ENCODE data around the gene LONRF3. TPM values are rescaled to one million over a fixed set of nuclear protein-coding genes. Genes with fewer than 3 reads are reported as not detected.
"Not testable (repeated sequence)": the region's sequence is repeated elsewhere in the genome, so short reads cannot be mapped to it uniquely, and the experiment has no call there.

LONRF3 gene
- total and polyA plus RNA-seq, 2 of the 13 experiments (the other 11 are each of a cell fraction or from before 2014, with no cell fraction given): 4.8 to 11.6 TPM

DNA sequence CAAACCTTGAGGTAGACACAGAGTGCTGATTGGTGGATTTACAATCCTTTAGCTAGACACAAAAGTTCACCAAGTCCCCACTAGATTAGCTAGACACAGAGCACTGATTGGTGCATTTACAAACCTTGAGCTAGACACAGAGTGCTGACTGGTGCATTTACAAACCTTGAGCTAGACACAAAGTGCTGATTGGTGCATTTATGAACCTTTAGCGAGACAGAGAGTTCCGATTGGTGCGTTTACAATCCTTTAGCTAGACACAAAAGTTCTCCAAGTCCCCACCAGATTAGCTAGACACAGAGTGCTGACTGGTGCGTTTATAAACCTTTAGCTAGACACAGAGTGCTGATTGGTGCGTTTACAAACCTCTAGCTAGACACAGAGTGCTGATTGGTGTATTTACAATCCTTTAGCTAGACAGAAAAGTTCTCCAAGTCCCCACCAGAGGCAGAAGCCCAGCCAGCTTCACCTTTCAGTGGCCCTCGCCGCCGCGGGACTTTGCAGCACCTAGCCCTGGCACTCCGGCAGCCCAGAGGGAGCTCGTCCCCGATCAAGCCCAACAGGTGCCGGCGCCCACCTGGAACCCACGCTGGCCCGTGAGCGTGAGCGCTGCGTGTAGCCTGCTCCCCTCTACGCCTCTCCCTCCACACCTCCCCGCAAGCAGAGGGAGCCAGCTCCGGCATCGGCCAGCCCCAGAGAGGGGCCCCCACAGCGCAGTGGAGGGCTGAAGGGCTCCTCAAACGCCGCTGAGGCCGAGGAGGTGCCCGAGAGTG is 53.7 kb downstream of the LONRF3 start:
- H3K27me3 ChIP-seq (ENCODE audit: control insufficient read depth in 1 of 2, insufficient read depth in 2 of 2, low read length in 2 of 2); H3K27ac ChIP-seq (ENCODE audit: extremely low read length, insufficient read depth, low read length); DNase-seq (ENCODE audit: low spot score); H2AFZ ChIP-seq (ENCODE audit: low read length); H3K79me2 ChIP-seq (ENCODE audit: insufficient read depth, low read length); H3K4me1 ChIP-seq (ENCODE audit: insufficient read depth, low read length); CTCF ChIA-PET (ENCODE audit: low intra/inter-chr PET ratio, low total read pairs); BruUV-seq (replicated peaks); H4K20me1 ChIP-seq (ENCODE audit: insufficient read depth, low read length); H3K4me2 ChIP-seq (ENCODE audit: low read depth, low read length); FAIRE-seq; H3K9me3 ChIP-seq (ENCODE audit: low read length); ATAC-seq; intact Hi-C loops (cut with micrococcal nuclease; ENCODE audit: unreplicated experiment); H3K9ac ChIP-seq (ENCODE audit: insufficient read depth, low read depth, low read length); H3K36me3 ChIP-seq (replicated peaks in 1 of 2; ENCODE audit: control insufficient read depth in 1 of 2, insufficient read depth in 2 of 2, low read length in 2 of 2); in situ Hi-C loops (cut with HindIII; ENCODE audit: extremely low pct_ligation_motif_present, low pct_unique_long_range_greater_than_20kb); POLR2A ChIA-PET; H3K4me3 ChIP-seq (replicated peaks in 1 of 3; ENCODE audit: insufficient read depth in 1 of 3, low read depth in 2 of 3, low read length in 3 of 3): not testable (repeated sequence)
- 60% methylated on average over 3 of the region's 28 CpGs for WGBS (ENCODE audit: low lambda C conversion rate)
- TF ChIP-seq MAFK (conservative IDR thresholded peaks at IDR 0.05 in 1 of 2, IDR thresholded peaks at IDR 0.05 in 1 of 2; ENCODE audit: low read length in 2 of 2) (peak in 1 of 2 experiments; percentile 50; a peak in 2 of 4 replicates), MAFF (IDR thresholded peaks at IDR 0.05; ENCODE audit: low read depth, low read length) (peak; percentile 26; the same call in 1 of the 2 replicates)

DNA sequence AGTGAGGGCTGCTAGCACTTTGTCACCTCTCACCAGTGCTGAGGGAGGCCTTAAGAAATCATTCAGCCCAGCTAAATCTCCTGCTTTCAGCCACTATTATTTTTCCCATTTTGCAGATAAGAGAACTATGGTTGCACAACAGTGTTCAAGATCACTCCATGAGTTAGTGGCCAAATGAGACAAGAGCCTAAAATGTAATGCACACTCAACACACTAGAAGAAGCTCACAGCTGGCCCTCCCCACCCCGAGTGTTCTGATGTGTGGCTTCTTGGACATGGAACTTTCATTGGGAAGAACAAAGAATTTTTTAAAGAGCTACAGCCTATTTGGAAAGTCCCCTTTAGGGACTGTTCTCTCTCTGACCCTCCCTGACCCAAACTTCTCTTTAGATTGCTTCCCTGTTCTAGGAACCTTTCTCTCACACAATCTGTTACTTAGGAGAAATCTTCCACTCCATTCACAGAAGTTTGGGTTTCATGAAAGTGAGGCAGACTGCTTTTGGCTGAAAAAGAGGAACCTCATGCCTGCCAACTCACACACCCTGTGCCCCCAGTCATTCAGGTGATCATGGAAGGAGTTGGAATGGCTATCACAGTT is 54.4 kb downstream of the LONRF3 start:
- DNase-seq (ENCODE audit: low spot score) (no peak), ATAC-seq (no peak), FAIRE-seq (no peak)
- 0% methylated on average over 1 of the region's 1 CpG for WGBS (ENCODE audit: low lambda C conversion rate)
- in situ Hi-C loops (cut with HindIII; ENCODE audit: extremely low pct_ligation_motif_present, low pct_unique_long_range_greater_than_20kb): no loop called here
- POLR2A ChIA-PET: no interaction called here
- no peaks in the 10 kb centered on the region for H3K4me1 ChIP-seq (ENCODE audit: insufficient read depth, low read length)
- H3K9ac ChIP-seq (ENCODE audit: insufficient read depth, low read depth, low read length): no peak overlapping the region
- H3K27me3 ChIP-seq (ENCODE audit: control insufficient read depth in 1 of 2, insufficient read depth in 2 of 2, low read length in 2 of 2): no peaks in the 10 kb centered on the region
- H3K4me3 ChIP-seq (replicated peaks in 1 of 3; ENCODE audit: insufficient read depth in 1 of 3, low read depth in 2 of 3, low read length in 3 of 3): no peak overlapping the region
- no peaks in the 10 kb centered on the region for H3K36me3 ChIP-seq (replicated peaks in 1 of 2; ENCODE audit: control insufficient read depth in 1 of 2, insufficient read depth in 2 of 2, low read length in 2 of 2)
- H2AFZ ChIP-seq (ENCODE audit: low read length): no peak overlapping the region
- no peak overlapping the region for H3K27ac ChIP-seq (ENCODE audit: extremely low read length, insufficient read depth, low read length)
- no peaks in the 10 kb centered on the region for H3K79me2 ChIP-seq (ENCODE audit: insufficient read depth, low read length)
- no peaks in the 10 kb centered on the region for H3K9me3 ChIP-seq (ENCODE audit: low read length)
- BruUV-seq (replicated peaks): no TSS peak
- H3K4me2 ChIP-seq (ENCODE audit: low read depth, low read length): no peak overlapping the region
- CTCF ChIA-PET (ENCODE audit: low intra/inter-chr PET ratio, low total read pairs): no interaction called here
- no peaks in the 10 kb centered on the region for H4K20me1 ChIP-seq (ENCODE audit: insufficient read depth, low read length)
- intact Hi-C loops (cut with micrococcal nuclease; ENCODE audit: unreplicated experiment): no loop called here
- TF ChIP-seq TCF12 (IDR thresholded peaks at IDR 0.05) (no peak), TCF12 (CRISPR knock-in tag; IDR thresholded peaks at IDR 0.05) (no peak), BORCS8-MEF2B (CRISPR knock-in tag; IDR thresholded peaks at IDR 0.05) (no peak), GABPA (IDR thresholded peaks at IDR 0.05; ENCODE audit: low read depth, low read length) (no peak), GABPA (CRISPR knock-in tag; IDR thresholded peaks at IDR 0.05; ENCODE audit: low read depth) (no peak), NCOR1 (IDR thresholded peaks at IDR 0.05; ENCODE audit: borderline replicate concordance, low read length) (no peak), SIX4 (CRISPR knock-in tag; IDR thresholded peaks at IDR 0.05) (no peak)
- TF ChIP-seq, protein P1, sequence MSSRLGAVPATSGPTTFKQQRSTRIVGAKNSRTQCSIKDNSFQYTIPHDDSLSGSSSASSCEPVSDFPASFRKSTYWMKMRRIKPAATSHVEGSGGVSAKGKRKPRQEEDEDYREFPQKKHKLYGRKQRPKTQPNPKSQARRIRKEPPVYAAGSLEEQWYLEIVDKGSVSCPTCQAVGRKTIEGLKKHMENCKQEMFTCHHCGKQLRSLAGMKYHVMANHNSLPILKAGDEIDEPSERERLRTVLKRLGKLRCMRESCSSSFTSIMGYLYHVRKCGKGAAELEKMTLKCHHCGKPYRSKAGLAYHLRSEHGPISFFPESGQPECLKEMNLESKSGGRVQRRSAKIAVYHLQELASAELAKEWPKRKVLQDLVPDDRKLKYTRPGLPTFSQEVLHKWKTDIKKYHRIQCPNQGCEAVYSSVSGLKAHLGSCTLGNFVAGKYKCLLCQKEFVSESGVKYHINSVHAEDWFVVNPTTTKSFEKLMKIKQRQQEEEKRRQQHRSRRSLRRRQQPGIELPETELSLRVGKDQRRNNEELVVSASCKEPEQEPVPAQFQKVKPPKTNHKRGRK (CRISPR knock-in tag; IDR thresholded peaks at IDR 0.05): no peak
- TF ChIP-seq, protein P2, sequence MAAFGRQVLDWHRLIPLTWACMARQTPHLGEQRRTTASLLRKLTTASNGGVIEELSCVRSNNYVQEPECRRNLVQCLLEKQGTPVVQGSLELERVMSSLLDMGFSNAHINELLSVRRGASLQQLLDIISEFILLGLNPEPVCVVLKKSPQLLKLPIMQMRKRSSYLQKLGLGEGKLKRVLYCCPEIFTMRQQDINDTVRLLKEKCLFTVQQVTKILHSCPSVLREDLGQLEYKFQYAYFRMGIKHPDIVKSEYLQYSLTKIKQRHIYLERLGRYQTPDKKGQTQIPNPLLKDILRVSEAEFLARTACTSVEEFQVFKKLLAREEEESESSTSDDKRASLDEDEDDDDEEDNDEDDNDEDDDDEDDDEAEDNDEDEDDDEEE (CRISPR knock-in tag; IDR thresholded peaks at IDR 0.05): no peak

All from HepG2 (cell line).